Mesothelial cell of epicardium (in vitro differentiated cells): Measurements from ENCODE around the gene TLE1. TPM values are rescaled to one million over a fixed set of nuclear protein-coding genes. Genes with fewer than 3 reads are reported as not detected.

Experiments used
- DNase-seq, 2 experiments: peaks; one replicate each; pipeline ENCODE4 v3.0.0; 2021; ENCODE audit warnings: low spot score in 2 of 2; ENCODE audit not compliant: unreplicated experiment in 2 of 2
- H3K27ac Mint-ChIP-seq: 2 replicates; pipeline ENCODE4 v1.8.0; 2021; ENCODE audit warnings: mixed read lengths
- H3K27me3 Mint-ChIP-seq: 2 replicates; pipeline ENCODE4 v1.8.0; 2021; ENCODE audit warnings: low read depth, mixed read lengths
- H3K36me3 Mint-ChIP-seq: 2 replicates; pipeline ENCODE4 v1.8.0; 2021; ENCODE audit warnings: mixed read lengths
- H3K4me1 Mint-ChIP-seq: 2 replicates; pipeline ENCODE4 v1.8.0; 2021; ENCODE audit warnings: mixed read lengths
- H3K4me3 Mint-ChIP-seq: 2 replicates; pipeline ENCODE4 v1.8.0; 2021; ENCODE audit warnings: mild to moderate bottlenecking, moderate library complexity, mixed read lengths
- H3K9me3 Mint-ChIP-seq: 2 replicates; pipeline ENCODE4 v1.8.0; 2021; ENCODE audit warnings: mixed read lengths
- CTCF ChIP-seq: fragments of 200-600 bp; sonication (generic); IDR thresholded peaks from one replicate; pipeline ENCODE4 v1.5.0; 2021; ENCODE audit warnings: antibody characterized with exemption; ENCODE audit not compliant: unreplicated experiment
- total RNA-seq: library from RNA; stranded (reverse); gene quantifications from 3 replicates; pipeline ENCODE4 v1.2.1, GENCODE V29; 2021

Gene TLE1
- total RNA-seq, 1 donor from 2014 or later: 97.9 TPM

- Mint-ChIP-seq H3K27me3 (no peaks in the 10 kb centered on the region), H3K9me3 (no peaks in the 10 kb centered on the region), H3K4me3 (no peak overlapping the region), H3K4me1 (peaks cover 23% of the 10 kb centered on the region), H3K36me3 (no peaks in the 10 kb centered on the region), H3K27ac (no peak overlapping the region)
- DNase-seq: no peak
- no peak for TF ChIP-seq CTCF
These were observed 139.7 kb downstream of the TLE1 start for GRCh38 chr9:81549500-81550206.

GRCh38 chr9:81548911-81549310, 140.4 kb downstream of the TLE1 start:
- no peak for DNase-seq
- no peaks in the 10 kb centered on the region for H3K27me3 Mint-ChIP-seq
- no peaks in the 10 kb centered on the region for H3K36me3 Mint-ChIP-seq
- no peak for TF ChIP-seq CTCF
- no peaks in the 10 kb centered on the region for H3K9me3 Mint-ChIP-seq
- H3K27ac Mint-ChIP-seq: no peak overlapping the region
- no peak overlapping the region for H3K4me3 Mint-ChIP-seq
- H3K4me1 Mint-ChIP-seq: peaks cover 23% of the 10 kb centered on the region

GRCh38 chr9:81546489-81546888, 142.9 kb downstream of the TLE1 start:
- H3K4me3 Mint-ChIP-seq: no peak overlapping the region

GRCh38 chr9:81543695-81544094, 145.7 kb downstream of the TLE1 start:
- TF ChIP-seq CTCF: no peak
- Mint-ChIP-seq H3K9me3 (no peaks in the 10 kb centered on the region), H3K4me1 (peaks cover 14% of the 10 kb centered on the region), H3K36me3 (no peaks in the 10 kb centered on the region), H3K27me3 (no peaks in the 10 kb centered on the region), H3K27ac (no peak overlapping the region), H3K4me3 (no peak overlapping the region)
- DNase-seq: no peak

More at GRCh38 chr9:81546489-81546888, 142.9 kb downstream of the TLE1 start:
- no peaks in the 10 kb centered on the region for H3K27me3 Mint-ChIP-seq
- peaks cover 24% of the 10 kb centered on the region for H3K4me1 Mint-ChIP-seq
- DNase-seq: no peak
- H3K36me3 Mint-ChIP-seq: no peaks in the 10 kb centered on the region
- no peak for TF ChIP-seq CTCF
- H3K9me3 Mint-ChIP-seq: no peaks in the 10 kb centered on the region
- no peak overlapping the region for H3K27ac Mint-ChIP-seq

- peaks cover 18% of the 10 kb centered on the region for H3K4me1 Mint-ChIP-seq
- H3K36me3 Mint-ChIP-seq: no peaks in the 10 kb centered on the region
- no peak overlapping the region for H3K4me3 Mint-ChIP-seq
- H3K27ac Mint-ChIP-seq: no peak overlapping the region
- TF ChIP-seq CTCF: no peak
- DNase-seq: no peak
- H3K27me3 Mint-ChIP-seq: peaks cover 2% of the 10 kb centered on the region
- H3K9me3 Mint-ChIP-seq: no peaks in the 10 kb centered on the region
These were observed 147.0 kb downstream of the TLE1 start for GRCh38 chr9:81542118-81542889.
